Measurements from ENCODE around the gene PNO1. TPM values are rescaled to one million over a fixed set of nuclear protein-coding genes. Genes with fewer than 3 reads are reported as not detected.

The PNO1 gene
- total RNA-seq, 1 experiment from 2014 or later, result 35.0 TPM

DNA sequence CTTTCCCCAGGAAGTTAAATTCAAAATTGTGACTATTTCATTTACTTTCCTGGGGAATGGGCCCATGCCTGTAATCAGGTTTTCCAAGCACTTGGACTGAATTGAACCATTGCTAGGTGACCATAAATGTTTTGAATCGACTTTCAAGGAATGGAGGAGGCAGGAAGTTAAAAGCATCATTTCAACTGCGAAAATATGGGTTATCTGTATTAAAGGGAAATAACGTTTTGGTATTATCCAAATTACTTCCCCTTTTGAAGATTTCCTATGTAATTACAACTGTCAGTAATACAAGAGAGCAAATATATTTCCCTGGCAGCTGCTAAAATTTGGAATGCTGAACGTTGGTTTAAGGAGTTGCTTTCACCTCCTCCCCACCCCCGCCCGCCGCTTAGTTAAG, 19.0 kb downstream of the PNO1 start:
- DNase-seq (ENCODE audit: unreplicated experiment), result no peak
- no peaks in the 10 kb centered on the region for H3K27me3 Mint-ChIP-seq (ENCODE audit: insufficient read depth, unreplicated experiment)
- no peak overlapping the region for H3K4me3 Mint-ChIP-seq (ENCODE audit: unreplicated experiment)
- H3K27ac Mint-ChIP-seq (ENCODE audit: low read depth, unreplicated experiment), result no peak overlapping the region
- CTCF ChIA-PET, result no interaction called here
- no TSS peak for BruUV-seq (replicated peaks)
- intact Hi-C loops (cut with micrococcal nuclease), result loop anchor here (5.0 kb wide), 1 partner anchor 76 kb away; the partner anchor contains the start of gene PPP3R1
- TF ChIP-seq, protein P1, sequence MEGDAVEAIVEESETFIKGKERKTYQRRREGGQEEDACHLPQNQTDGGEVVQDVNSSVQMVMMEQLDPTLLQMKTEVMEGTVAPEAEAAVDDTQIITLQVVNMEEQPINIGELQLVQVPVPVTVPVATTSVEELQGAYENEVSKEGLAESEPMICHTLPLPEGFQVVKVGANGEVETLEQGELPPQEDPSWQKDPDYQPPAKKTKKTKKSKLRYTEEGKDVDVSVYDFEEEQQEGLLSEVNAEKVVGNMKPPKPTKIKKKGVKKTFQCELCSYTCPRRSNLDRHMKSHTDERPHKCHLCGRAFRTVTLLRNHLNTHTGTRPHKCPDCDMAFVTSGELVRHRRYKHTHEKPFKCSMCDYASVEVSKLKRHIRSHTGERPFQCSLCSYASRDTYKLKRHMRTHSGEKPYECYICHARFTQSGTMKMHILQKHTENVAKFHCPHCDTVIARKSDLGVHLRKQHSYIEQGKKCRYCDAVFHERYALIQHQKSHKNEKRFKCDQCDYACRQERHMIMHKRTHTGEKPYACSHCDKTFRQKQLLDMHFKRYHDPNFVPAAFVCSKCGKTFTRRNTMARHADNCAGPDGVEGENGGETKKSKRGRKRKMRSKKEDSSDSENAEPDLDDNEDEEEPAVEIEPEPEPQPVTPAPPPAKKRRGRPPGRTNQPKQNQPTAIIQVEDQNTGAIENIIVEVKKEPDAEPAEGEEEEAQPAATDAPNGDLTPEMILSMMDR (IDR thresholded peaks at IDR 0.05; ENCODE audit: unreplicated experiment), result no peak
- peaks cover 30% of the 10 kb centered on the region for H3K36me3 Mint-ChIP-seq (ENCODE audit: insufficient read depth, unreplicated experiment)
- H3K9me3 Mint-ChIP-seq (ENCODE audit: unreplicated experiment), result no peaks in the 10 kb centered on the region
- H3K4me1 Mint-ChIP-seq (ENCODE audit: insufficient read depth, unreplicated experiment), result peaks cover 6% of the 10 kb centered on the region
- POLR2A ChIA-PET, result interaction anchor here (1.3 to 2.9 kb wide), 4 partner anchors 10 to 76 kb away, joined by 3 to 11 read pairs (median 6); partner anchors contain the start of genes PNO1 and PPP3R1

DNA sequence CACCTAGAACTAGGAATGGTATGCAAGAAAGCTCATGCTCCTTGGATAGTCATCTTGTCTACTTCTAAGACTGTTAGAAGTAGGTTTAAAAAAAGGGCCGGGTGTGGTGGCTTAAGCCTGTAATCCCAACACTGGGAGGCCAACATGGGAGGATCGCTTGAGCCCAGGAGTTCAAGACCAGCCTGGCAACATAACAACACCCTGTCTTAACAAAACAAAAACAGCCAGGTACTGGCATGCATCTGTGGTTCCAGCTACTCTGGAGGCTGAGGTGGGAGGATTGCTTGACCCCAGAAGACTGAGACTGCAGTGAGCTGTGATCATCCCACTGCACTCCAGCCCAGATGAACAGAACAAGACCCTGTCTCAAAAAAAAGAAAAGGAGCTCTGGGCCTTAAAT, 19.9 kb downstream of the PNO1 start:
- intact Hi-C loops (cut with micrococcal nuclease), result loop anchor here (5.0 kb wide), 1 partner anchor 75 kb away; the partner anchor contains the start of gene PPP3R1
- Mint-ChIP-seq H3K27ac (ENCODE audit: low read depth, unreplicated experiment) (no peak overlapping the region), H3K4me3 (ENCODE audit: unreplicated experiment) (no peak overlapping the region), H3K9me3 (ENCODE audit: unreplicated experiment) (no peaks in the 10 kb centered on the region), H3K36me3 (ENCODE audit: insufficient read depth, unreplicated experiment) (peaks cover 33% of the 10 kb centered on the region), H3K27me3 (ENCODE audit: insufficient read depth, unreplicated experiment) (no peaks in the 10 kb centered on the region), H3K4me1 (ENCODE audit: insufficient read depth, unreplicated experiment) (peaks cover 6% of the 10 kb centered on the region)
- CTCF ChIA-PET, result interaction anchor here (0.6 to 1.2 kb wide), 2 partner anchors 9 to 105 kb away, joined by 3 to 4 read pairs; no protein-coding TSS in a partner anchor
- no TSS peak for BruUV-seq (replicated peaks)
- DNase-seq (ENCODE audit: unreplicated experiment), result no peak
- TF ChIP-seq, protein P1 (IDR thresholded peaks at IDR 0.05; ENCODE audit: unreplicated experiment), result no peak
- POLR2A ChIA-PET, result interaction anchor here (0.5 to 2.7 kb wide), 6 partner anchors 9 to 76 kb away, joined by 3 to 11 read pairs (median 4); partner anchors contain the start of gene PNO1

DNA sequence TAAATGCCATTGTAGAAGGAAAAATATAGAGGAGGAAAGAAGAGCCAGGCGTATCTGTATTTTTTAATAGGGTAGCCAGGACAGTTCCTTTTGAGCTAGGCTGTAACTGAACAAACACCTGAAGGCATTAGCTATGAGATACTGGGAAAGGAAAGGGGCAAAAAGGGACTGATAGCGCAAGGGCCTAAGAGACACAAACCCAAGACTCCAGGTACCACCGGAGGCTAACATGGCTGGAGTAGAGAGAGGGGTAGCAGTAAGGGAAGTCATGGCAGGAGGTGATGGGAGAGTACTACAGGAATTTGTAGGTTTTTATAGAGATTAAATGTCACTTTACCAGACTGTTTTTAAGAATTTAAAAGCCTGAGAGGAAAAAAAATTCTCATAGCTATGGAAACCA, 20.7 kb downstream of the PNO1 start:
- H3K4me3 Mint-ChIP-seq (ENCODE audit: unreplicated experiment), result no peak overlapping the region
- H3K4me1 Mint-ChIP-seq (ENCODE audit: insufficient read depth, unreplicated experiment), result peaks cover 5% of the 10 kb centered on the region
- BruUV-seq (replicated peaks), result no TSS peak
- H3K36me3 Mint-ChIP-seq (ENCODE audit: insufficient read depth, unreplicated experiment), result peaks cover 36% of the 10 kb centered on the region
- no peaks in the 10 kb centered on the region for H3K27me3 Mint-ChIP-seq (ENCODE audit: insufficient read depth, unreplicated experiment)
- no peak for DNase-seq (ENCODE audit: unreplicated experiment)
- intact Hi-C loops (cut with micrococcal nuclease), result loop anchor here (5.0 kb wide), 1 partner anchor 74 kb away; the partner anchor contains the start of gene PPP3R1
- CTCF ChIA-PET, result interaction anchor here (1.2 kb wide), 1 partner anchor 104 kb away, joined by 4 read pairs; no protein-coding TSS in a partner anchor
- POLR2A ChIA-PET, result interaction anchor here (1.3 to 2.2 kb wide), 3 partner anchors 11 to 74 kb away, joined by 3 to 5 read pairs (median 5); partner anchors contain the start of gene PPP3R1
- TF ChIP-seq, protein P1 (IDR thresholded peaks at IDR 0.05; ENCODE audit: unreplicated experiment), result no peak
- no peak overlapping the region for H3K27ac Mint-ChIP-seq (ENCODE audit: low read depth, unreplicated experiment)
- H3K9me3 Mint-ChIP-seq (ENCODE audit: unreplicated experiment), result no peaks in the 10 kb centered on the region

DNA sequence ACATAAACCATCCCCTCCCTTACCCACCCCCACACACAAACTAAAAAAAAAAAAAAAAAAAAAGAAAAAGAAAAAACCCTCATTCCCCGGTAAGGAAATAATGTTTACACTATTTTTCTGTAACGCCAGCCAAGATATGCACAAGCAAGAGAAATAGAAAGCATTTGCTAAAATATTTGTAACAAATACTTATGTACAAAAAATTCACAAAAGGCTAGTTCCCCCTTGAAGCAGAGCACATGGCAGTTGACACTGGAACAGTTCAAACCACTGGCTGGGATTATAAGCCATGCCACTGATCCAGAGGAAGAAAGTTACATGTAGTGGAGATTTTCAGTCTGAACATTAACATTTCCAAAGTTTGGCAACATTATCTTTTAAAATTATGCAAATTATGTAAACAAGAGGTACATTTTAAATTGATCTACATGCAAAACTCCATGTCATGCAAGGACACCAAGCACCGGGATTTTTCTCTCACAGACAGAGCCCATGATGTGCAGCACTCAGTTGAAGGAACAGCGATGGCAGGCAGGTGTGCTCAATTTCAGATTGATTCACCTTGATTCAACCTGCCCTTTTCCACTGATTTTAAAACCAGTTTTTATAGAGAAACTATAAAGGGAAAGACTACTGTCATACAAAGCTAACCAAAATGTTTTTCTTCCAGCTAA, 21.4 kb downstream of the PNO1 start:
- TF ChIP-seq, protein P1 (IDR thresholded peaks at IDR 0.05; ENCODE audit: unreplicated experiment), result no peak
- ChIA-PET POLR2A (interaction anchor here (1.3 to 2.2 kb wide), 4 partner anchors 10 to 74 kb away, joined by 3 to 6 read pairs (median 4); partner anchors contain the start of gene PPP3R1), CTCF (interaction anchor here (1.2 kb wide), 2 partner anchors 103 to 114 kb away, joined by 3 to 4 read pairs; no protein-coding TSS in a partner anchor)
- peaks cover 42% of the 10 kb centered on the region for H3K36me3 Mint-ChIP-seq (ENCODE audit: insufficient read depth, unreplicated experiment)
- H3K4me1 Mint-ChIP-seq (ENCODE audit: insufficient read depth, unreplicated experiment), result peaks cover 4% of the 10 kb centered on the region
- H3K9me3 Mint-ChIP-seq (ENCODE audit: unreplicated experiment), result no peaks in the 10 kb centered on the region
- H3K27me3 Mint-ChIP-seq (ENCODE audit: insufficient read depth, unreplicated experiment), result no peaks in the 10 kb centered on the region
- no peak for DNase-seq (ENCODE audit: unreplicated experiment)
- intact Hi-C loops (cut with micrococcal nuclease), result loop anchor here (5.0 kb wide), 1 partner anchor 73 kb away; the partner anchor contains the start of gene PPP3R1
- TSS peak; percentile 35 for BruUV-seq (replicated peaks)
- H3K27ac Mint-ChIP-seq (ENCODE audit: low read depth, unreplicated experiment), result no peak overlapping the region
- no peak overlapping the region for H3K4me3 Mint-ChIP-seq (ENCODE audit: unreplicated experiment)

All from MCF 10A (cell line).